H1 (cell line): ENCODE measurements around the gene FBXO41. TPM values are rescaled to one million over a fixed set of nuclear protein-coding genes. Genes with fewer than 3 reads are reported as not detected.

Source experiments
- CTCF ChIA-PET: fragments of 300-600 bp; sonication (Branson Sonifier 250); formaldehyde crosslinking; loops from one replicate; lab custom pipeline; 2021; ENCODE audit not compliant: partially characterized antibody; lab: Charles Lee
- POLR2A ChIA-PET: fragments of 300-600 bp; sonication (Branson Sonifier 250); formaldehyde crosslinking; loops from one replicate; lab custom pipeline; 2021; ENCODE audit warnings: inconsistent platforms; ENCODE audit not compliant: partially characterized antibody; lab: Charles Lee
- DNase-seq, 2 experiments: peaks; one replicate each; pipeline versions ENCODE4 v3.0.0 to v3.0.0-alpha.2; 2010 to 2022; ENCODE audit warnings: low spot score in 2 of 2, low read depth in 1 of 2, mixed read lengths in 1 of 2
- FAIRE-seq: peaks from 2 replicates; lab custom pipeline; 2011; peaks lifted over from hg19 to GRCh38; lab: Jason Lieb, UNC
- H2AFZ ChIP-seq: 2 replicates; pipeline ENCODE4 v1.8.1; 2012; ENCODE audit warnings: low read length, inconsistent platforms
- H2AK5ac ChIP-seq: 2 replicates; pipeline ENCODE4 v1.6.1; 2013; ENCODE audit warnings: low read depth, low read length
- H2BK120ac ChIP-seq: replicated peaks from 2 replicates; pipeline ENCODE3; 2013; ENCODE audit warnings: low read depth, low read length, inconsistent platforms
- H2BK12ac ChIP-seq: 2 replicates; pipeline ENCODE4 v1.6.1; 2013; ENCODE audit warnings: low read depth, low read length
- H2BK15ac ChIP-seq: 2 replicates; pipeline ENCODE4 v1.6.1; 2013; ENCODE audit warnings: low read length
- H2BK20ac ChIP-seq: 2 replicates; pipeline ENCODE4 v1.6.1; 2013; ENCODE audit warnings: low read length
- H2BK5ac ChIP-seq: 2 replicates; pipeline ENCODE4 v1.6.1; 2013; ENCODE audit warnings: low read depth, low read length
- H3K14ac ChIP-seq: 2 replicates; pipeline ENCODE4 v1.6.1; 2013; ENCODE audit warnings: inconsistent platforms; ENCODE audit not compliant: insufficient read length
- H3K18ac ChIP-seq: 2 replicates; pipeline ENCODE4 v1.6.1; 2013; ENCODE audit warnings: low read length; ENCODE audit errors: extremely low read depth
- H3K23ac ChIP-seq: 2 replicates; pipeline ENCODE4 v1.6.1; 2013; ENCODE audit warnings: inconsistent platforms; ENCODE audit not compliant: insufficient read length
- H3K23me2 ChIP-seq: 2 replicates; pipeline ENCODE4 v1.6.1; 2013; ENCODE audit warnings: low read depth, low read length
- H3K27ac ChIP-seq: 2 replicates; pipeline ENCODE4 v1.6.1; 2011; ENCODE audit warnings: low read depth, low read length, inconsistent platforms
- H3K27me3 ChIP-seq, 4 experiments: replicated peaks in 1 of 4; 1 replicate in 1 of 4; 2 replicates in 3 of 4; pipeline versions ENCODE4 v1.6.1 to v1.8.1; 2011 to 2013; ENCODE audit warnings: low read length in 3 of 4, mild to moderate bottlenecking in 3 of 4, inconsistent platforms in 2 of 4, mixed read lengths in 2 of 4, moderate library complexity in 1 of 4; ENCODE audit not compliant: control insufficient read depth in 3 of 4, insufficient read depth in 3 of 4; ENCODE audit errors: extremely low read depth in 1 of 4
- H3K36me3 ChIP-seq, 4 experiments: 2 replicates each; pipeline versions ENCODE4 v1.6.1 to v1.8.1; 2011 to 2013; ENCODE audit warnings: mild to moderate bottlenecking in 4 of 4, low read length in 3 of 4, moderate library complexity in 2 of 4, control low read depth in 1 of 4, inconsistent platforms in 1 of 4; ENCODE audit not compliant: insufficient read depth in 4 of 4, control insufficient read depth in 2 of 4
- H3K4ac ChIP-seq: replicated peaks from 2 replicates; pipeline ENCODE3; 2013; ENCODE audit warnings: low read length, low read depth, mixed read lengths, inconsistent platforms; ENCODE audit not compliant: insufficient read length
- H3K4me1 ChIP-seq, 4 experiments: replicated peaks in 1 of 4; 1 replicate in 1 of 4; 2 replicates in 3 of 4; pipeline versions ENCODE4 v1.6.1 to v1.8.1; 2011 to 2013; ENCODE audit warnings: low read length in 3 of 4, inconsistent platforms in 2 of 4, mixed read lengths in 1 of 4; ENCODE audit not compliant: insufficient read depth in 4 of 4, control insufficient read depth in 3 of 4
- H3K4me2 ChIP-seq, 2 experiments: 2 replicates each; pipeline versions ENCODE4 v1.6.1 to v1.8.1; 2011 to 2013; ENCODE audit warnings: low read depth in 2 of 2, low read length in 2 of 2, control low read depth in 1 of 2, inconsistent platforms in 1 of 2, mild to moderate bottlenecking in 1 of 2; ENCODE audit not compliant: insufficient read depth in 1 of 2
- H3K4me3 ChIP-seq, 4 experiments: fragments of 200-600, 300-600 bp in 1 of 4; sonication (generic), shearing (Covaris generic), sonication (Bioruptor Twin) in 1 of 4; 2 replicates each; pipeline versions ENCODE4 v1.5.1 to v1.8.1; 2011 to 2016; ENCODE audit warnings: low read length in 4 of 4, low read depth in 3 of 4, control low read depth in 2 of 4, inconsistent platforms in 2 of 4, mild to moderate bottlenecking in 2 of 4, mixed read lengths in 1 of 4, moderate library complexity in 1 of 4; ENCODE audit not compliant: insufficient read depth in 2 of 4; ENCODE audit errors: extremely low read depth in 1 of 4
- H3K56ac ChIP-seq: replicated peaks from 2 replicates; pipeline ENCODE3; 2013; ENCODE audit warnings: low read depth, mild to moderate bottlenecking, mixed read lengths, low read length, inconsistent platforms; ENCODE audit not compliant: insufficient read length
- H3K79me1 ChIP-seq: 2 replicates; pipeline ENCODE4 v1.6.1; 2013; ENCODE audit warnings: low read depth, low read length, control low read depth
- H3K79me2 ChIP-seq, 2 experiments: 2 replicates each; pipeline versions ENCODE4 v1.6.1 to v1.8.1; 2012 to 2013; ENCODE audit warnings: low read length in 2 of 2, mild to moderate bottlenecking in 2 of 2, inconsistent platforms in 1 of 2; ENCODE audit not compliant: insufficient read depth in 2 of 2, control insufficient read depth in 1 of 2
- H3K9ac ChIP-seq, 4 experiments: replicated peaks in 1 of 4; 1 replicate in 1 of 4; 2 replicates in 3 of 4; pipeline versions ENCODE4 v1.6.1 to v1.8.1; 2011 to 2013; ENCODE audit warnings: low read depth in 3 of 4, low read length in 3 of 4, control low read depth in 2 of 4, mild to moderate bottlenecking in 2 of 4, moderate library complexity in 2 of 4, inconsistent platforms in 1 of 4; ENCODE audit errors: extremely low read depth in 1 of 4
- H3K9me3 ChIP-seq, 2 experiments: 2 replicates each; pipeline versions ENCODE4 v1.6.1 to v1.8.1; 2012 to 2013; ENCODE audit warnings: mild to moderate bottlenecking in 2 of 2, moderate library complexity in 2 of 2, control low read depth in 1 of 2, inconsistent platforms in 1 of 2, low read depth in 1 of 2, low read length in 1 of 2, mixed read lengths in 1 of 2; ENCODE audit not compliant: insufficient read depth in 2 of 2
- H4K20me1 ChIP-seq, 2 experiments: replicated peaks in 1 of 2; 2 replicates each; pipeline versions ENCODE3 to v1.8.1; 2011 to 2013; ENCODE audit warnings: inconsistent platforms in 2 of 2, low read length in 2 of 2, mild to moderate bottlenecking in 1 of 2; ENCODE audit not compliant: insufficient read depth in 2 of 2, control insufficient read depth in 1 of 2
- H4K5ac ChIP-seq: 2 replicates; pipeline ENCODE4 v1.6.1; 2013; ENCODE audit warnings: low read length, low read depth, mixed read lengths, inconsistent platforms; ENCODE audit not compliant: insufficient read length
- H4K8ac ChIP-seq: 2 replicates; pipeline ENCODE4 v1.8.0; 2013; ENCODE audit warnings: mild to moderate bottlenecking, moderate library complexity, low read length, inconsistent platforms; ENCODE audit not compliant: insufficient read depth; ENCODE audit errors: extremely low read depth
- H4K91ac ChIP-seq: replicated peaks from 2 replicates; pipeline ENCODE3; 2013; ENCODE audit warnings: low read length, mixed read lengths, inconsistent platforms; ENCODE audit not compliant: insufficient read length
- BACH1 ChIP-seq: IDR thresholded peaks from 2 replicates; pipeline ENCODE4 v1.6.1; 2012; ENCODE audit warnings: low read length, improper control_type of control experiment
- BRCA1 ChIP-seq: IDR thresholded peaks from 2 replicates; pipeline ENCODE4 v1.6.1; 2012; ENCODE audit warnings: low read depth, low read length, improper control_type of control experiment
- CEBPB ChIP-seq: IDR thresholded peaks from 2 replicates; pipeline ENCODE4 v1.6.1; 2012; ENCODE audit warnings: low read depth, low read length
- CHD1 ChIP-seq: IDR thresholded peaks from 2 replicates; pipeline ENCODE4 v1.6.1; 2012; ENCODE audit warnings: low read depth, low read length, improper control_type of control experiment
- CHD2 ChIP-seq: IDR thresholded peaks from 2 replicates; pipeline ENCODE4 v1.6.1; 2012; ENCODE audit warnings: low read length, improper control_type of control experiment
- CTBP2 ChIP-seq: IDR thresholded peaks from 2 replicates; pipeline ENCODE4 v1.7.0; 2011; ENCODE audit warnings: borderline replicate concordance, mild to moderate bottlenecking, moderate library complexity, mixed read lengths, low read length; ENCODE audit not compliant: insufficient read depth, insufficient read length
- E2F6 ChIP-seq: IDR thresholded peaks from 2 replicates; pipeline ENCODE4 v1.6.1; 2012; ENCODE audit warnings: inconsistent platforms
- EGR1 ChIP-seq: IDR thresholded peaks from 2 replicates; pipeline ENCODE4 v1.6.1; 2011; ENCODE audit warnings: low read depth, low read length, borderline replicate concordance
- JUND ChIP-seq: IDR thresholded peaks from 2 replicates; pipeline ENCODE4 v1.6.1; 2011; ENCODE audit warnings: mild to moderate bottlenecking, improper control_type of control experiment, low read length
- KDM4A ChIP-seq: IDR thresholded peaks from one replicate; pipeline ENCODE4 v1.7.1; 2012; ENCODE audit warnings: low read depth, mild to moderate bottlenecking, moderate library complexity, low read length, inconsistent platforms; ENCODE audit not compliant: severe bottlenecking
- POLR2A ChIP-seq, 2 experiments: IDR thresholded peaks; 1 replicate in 1 of 2; 2 replicates in 1 of 2; pipeline ENCODE4 v1.6.1; 2011; ENCODE audit warnings: low read depth in 2 of 2, low read length in 2 of 2, mild to moderate bottlenecking in 2 of 2; ENCODE audit errors: control extremely low read depth in 1 of 2
- RAD21 ChIP-seq, 2 experiments: IDR thresholded peaks in 1 of 2; conservative IDR thresholded peaks in 1 of 2; 2 replicates each; pipeline ENCODE4 v1.6.1; 2011; ENCODE audit warnings: low read depth in 2 of 2, low read length in 2 of 2, improper control_type of control experiment in 1 of 2, inconsistent platforms in 1 of 2, mild to moderate bottlenecking in 1 of 2, moderate library complexity in 1 of 2
- USF2 ChIP-seq: IDR thresholded peaks from 2 replicates; pipeline ENCODE4 v1.6.1; 2011; ENCODE audit warnings: low read length, improper control_type of control experiment
- WGBS, 2 experiments: shearing (Covaris generic) in 1 of 2; methylation state at CpG; one replicate each; pipeline versions ENCODE4 v1.1.6 to v1.1.7; 2013 to 2015; ENCODE audit warnings: low lambda C conversion rate in 2 of 2, mixed read lengths in 2 of 2, inconsistent platforms in 1 of 2, low coverage in 1 of 2, missing lambda C conversion rate in 1 of 2; ENCODE audit not compliant: insufficient replicate concordance in 2 of 2, insufficient coverage in 1 of 2, insufficient read length in 1 of 2; ENCODE audit errors: extremely low coverage in 1 of 2, missing lambda C conversion rate in 1 of 2; 5-methylcytosine and 5-hydroxymethylcytosine counted together
- polyA plus RNA-seq, 7 experiments: library from polyadenylated mRNA; depleted of rRNA in 3 of 7; stranded (reverse) in 5 of 7; unstranded in 2 of 7; fragments of >200 nt in 5 of 7; fragments of 200-250 nt in 2 of 7; gene quantifications; 1 replicate in 5 of 7; 2 replicates in 1 of 7; 4 replicates in 1 of 7; pipeline versions ENCODE4 v1.2.1 to v1.2.3, GENCODE V29; 2011 to 2013; ENCODE audit warnings: missing spikeins in 2 of 7, mixed read lengths in 2 of 7
- total RNA-seq: library from RNA; stranded (reverse); fragmentation: NEBNext Ultra II Directional; extraction: Animal tissue kit (Norgen Biotek cat#: 25700); gene quantifications from 2 replicates; pipeline ENCODE4 v1.2.1, GENCODE V29; 2021

Gene FBXO41
- total and polyA plus RNA-seq, 2 of the 8 experiments (the other 6 are each of a cell fraction or from before 2014, with no cell fraction given), result 11.2 to 14.3 TPM

DNA sequence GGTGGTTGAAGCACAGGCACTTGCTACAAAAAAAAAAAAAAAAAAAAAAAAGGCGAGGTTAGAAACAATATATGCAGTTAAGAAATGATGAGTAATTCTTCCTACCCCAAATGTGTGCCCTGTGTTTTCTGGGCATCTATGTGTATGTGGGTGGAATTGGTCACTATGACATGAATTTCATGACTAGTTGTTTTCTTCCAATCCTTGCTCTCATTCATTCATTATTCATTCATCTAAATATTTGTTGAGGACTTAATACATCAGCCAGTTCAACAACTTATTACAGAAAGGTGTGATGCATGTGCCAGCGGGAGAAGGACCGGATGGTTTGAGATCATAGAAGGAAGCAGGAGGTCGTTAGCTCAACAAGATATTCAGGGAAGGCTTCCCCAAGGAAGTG lies 17.4 kb upstream of the FBXO41 start:
- Histone ChIP-seq H4K5ac (no peak overlapping the region), H4K20me1 (no peaks in the 10 kb centered on the region), H3K23me2 (no peaks in the 10 kb centered on the region), H2BK15ac (no peak overlapping the region), H3K56ac (no peak overlapping the region), H2BK5ac (no peak overlapping the region), H3K9ac (no peak overlapping the region), H3K27me3 (peaks cover 0 to 3% (median 1%) of the 10 kb centered on the region in 4 experiments; a peak in 4 of 7 replicates), H3K18ac (no peak overlapping the region), H2BK120ac (no peak overlapping the region), H3K4me3 (no peak overlapping the region), H3K4ac (no peak overlapping the region), H4K8ac (no peak overlapping the region), H3K14ac (no peak overlapping the region), H2BK20ac (no peak overlapping the region), H3K4me1 (no peaks in the 10 kb centered on the region), H3K79me2 (no peaks in the 10 kb centered on the region), H3K79me1 (no peaks in the 10 kb centered on the region), H3K27ac (no peak overlapping the region), H3K36me3 (no peaks in the 10 kb centered on the region), H2AFZ (no peak overlapping the region), H3K23ac (no peak overlapping the region), H2BK12ac (no peak overlapping the region), H3K9me3 (no peaks in the 10 kb centered on the region), H4K91ac (no peak overlapping the region), H2AK5ac (no peak overlapping the region), H3K4me2 (no peak overlapping the region)
- DNase-seq, result no peak
- no peak for FAIRE-seq
- ChIA-PET CTCF (interaction anchor here (1.1 kb wide), 1 partner anchor 12 kb away, joined by 6 read pairs; no protein-coding TSS in a partner anchor), POLR2A (interaction anchor here (0.5 kb wide), 1 partner anchor 80 kb away, joined by 4 read pairs; no protein-coding TSS in a partner anchor)
- 65% methylated on average over 4 of the region's 4 CpGs; no CpG with 5 or more reads in 1 of the 2 experiments for WGBS, 2 experiments
- no peak for TF ChIP-seq CHD1
- TF ChIP-seq E2F6, result no peak
- TF ChIP-seq CHD2, result no peak
- TF ChIP-seq USF2, result no peak
- TF ChIP-seq JUND, result no peak
- TF ChIP-seq BACH1, result no peak
- no peak for TF ChIP-seq EGR1
- TF ChIP-seq BRCA1, result no peak
- TF ChIP-seq CTBP2, result no peak
- no peak for TF ChIP-seq RAD21 (IDR thresholded peaks at IDR 0.05 in 1 of 2, conservative IDR thresholded peaks at IDR 0.05 in 1 of 2; ENCODE audit: low read depth in 2 of 2, low read length in 2 of 2)
- TF ChIP-seq CEBPB, result no peak
- TF ChIP-seq POLR2A (IDR thresholded peaks at IDR 0.05; ENCODE audit: control extremely low read depth in 1 of 2, low read depth in 2 of 2, low read length in 2 of 2), result no peak
- TF ChIP-seq KDM4A, result no peak
